ENCODE measurements around the gene GAS6.
A peak's percentile ranks its signal among the peaks of the same experiment; 100 is the strongest.

GAS6 gene

GRCh38 chr13:113787694-113788093 lies 76.2 kb downstream of the GAS6 start:
- no peak for DNase-seq

- peak; percentile 30 for DNase-seq
These were observed 77.5 kb downstream of the GAS6 start for GRCh38 chr13:113786262-113786841.

- DNase-seq = peak; percentile 35
These were observed 78.5 kb downstream of the GAS6 start for GRCh38 chr13:113785051-113786010.

- DNase-seq = no peak
These were observed 79.2 kb downstream of the GAS6 start for GRCh38 chr13:113784645-113785024.

- no peak for DNase-seq
These were observed 79.8 kb downstream of the GAS6 start for GRCh38 chr13:113783966-113784644.

GRCh38 chr13:113783200-113783881 lies 80.5 kb downstream of the GAS6 start:
- DNase-seq = no peak

GRCh38 chr13:113782472-113782871 lies 81.4 kb downstream of the GAS6 start:
- DNase-seq = no peak

GRCh38 chr13:113781571-113781970 lies 82.3 kb downstream of the GAS6 start:
- no peak for DNase-seq

GRCh38 chr13:113777311-113778260 lies 86.3 kb downstream of the GAS6 start:
- DNase-seq = peak; percentile 28

GRCh38 chr13:113776231-113777125 lies 87.4 kb downstream of the GAS6 start:
- DNase-seq = no peak

- no peak for DNase-seq
These were observed 88.3 kb downstream of the GAS6 start for GRCh38 chr13:113775451-113776145.

- DNase-seq = peak; percentile 46
These were observed 89.4 kb downstream of the GAS6 start for GRCh38 chr13:113774177-113775107.

- no peak for DNase-seq
These were observed 92.1 kb downstream of the GAS6 start for GRCh38 chr13:113771709-113772331.

GRCh38 chr13:113770937-113771336 lies 92.9 kb downstream of the GAS6 start:
- DNase-seq = no peak

All from fibroblast of upper back skin (primary cell).